Esophagus muscularis mucosa (tissue), 2 donors: Measurements from ENCODE around the gene FGF14.

Experiments
- EP300 ChIP-seq: sonication (generic); formaldehyde crosslinking; IDR thresholded peaks from one replicate; pipeline ENCODE4 v1.6.1; 2017; ENCODE audit warnings: antibody characterized with exemption
- POLR2A ChIP-seq: fragments of 450-650 bp; IDR thresholded peaks from one replicate; pipeline ENCODE4 v1.6.1; 2017; ENCODE audit warnings: antibody characterized with exemption, moderate library complexity, mild to moderate bottlenecking, low read depth

- TF ChIP-seq POLR2A (no peak), EP300 (no peak)
Measured at GRCh38 chr13:102003848-102004570, 397.8 kb downstream of the FGF14 start.
